SH-SY5Y (cell line): Measurements from ENCODE around the gene PID1.

Experiments
- GATA2 ChIP-seq: IDR thresholded peaks from 2 replicates; pipeline ENCODE4 v1.6.1; 2011; ENCODE audit warnings: mild to moderate bottlenecking, low read depth, low read length
- GATA3 ChIP-seq: IDR thresholded peaks from 2 replicates; pipeline ENCODE4 v1.6.1; 2011; ENCODE audit warnings: low read depth, mild to moderate bottlenecking, low read length, moderate library complexity

DNA sequence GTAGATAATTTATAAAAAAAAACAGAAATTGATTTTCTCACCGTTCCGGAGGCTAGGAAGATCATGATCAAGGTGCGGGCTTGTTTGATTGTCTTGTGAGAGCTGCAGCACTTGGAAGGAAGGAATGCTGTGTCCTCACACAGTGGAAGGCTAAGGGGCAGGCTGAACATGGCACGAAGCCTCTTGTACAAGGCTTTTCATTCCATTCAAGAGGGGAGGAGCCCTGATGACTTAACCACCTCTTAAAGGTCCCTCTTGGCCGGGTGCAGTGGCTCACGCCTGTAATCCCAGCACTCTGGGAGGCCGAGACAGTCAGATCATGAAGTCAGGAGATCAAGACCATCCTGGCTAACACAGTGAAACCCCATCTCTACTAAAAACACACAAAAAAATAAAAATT, 39.2 kb downstream of the PID1 start:
- TF ChIP-seq GATA3: no peak
- TF ChIP-seq GATA2: no peak
